HG03460 (cell line): ENCODE results near the gene CCNT2.
"Not testable (repeated sequence)": the region's sequence is repeated elsewhere in the genome, so short reads cannot be mapped to it uniquely, and the experiment has no call there.

Experiments
- ATAC-seq: cut with Tn5 transposase; IDR thresholded peaks from one replicate; pipeline ENCODE4 v1.9.1; 2021; ENCODE audit not compliant: unreplicated experiment

CCNT2 gene

GRCh38 chr2:134918526-134919340 is at the start of gene CCNT2:
Gene CCNT2, plus strand, starts transcription at chr2:134918822. Its CDS starts 33 bp downstream, at chr2:134918855.
- peak; percentile 75 for ATAC-seq

- ATAC-seq = no peak
Observed at GRCh38 chr2:134869946-134870736, 48.5 kb upstream of the CCNT2 start.

GRCh38 chr2:134873152-134873551 is 45.5 kb upstream of the CCNT2 start:
- no peak for ATAC-seq

- no peak for ATAC-seq
Observed at GRCh38 chr2:134875309-134875708, 43.3 kb upstream of the CCNT2 start.

- ATAC-seq = no peak
Observed at GRCh38 chr2:134882773-134883172, 35.8 kb upstream of the CCNT2 start.

- no peak for ATAC-seq
Observed at GRCh38 chr2:134883552-134884293, 34.9 kb upstream of the CCNT2 start.

GRCh38 chr2:134884435-134884834 is 34.2 kb upstream of the CCNT2 start:
- no peak for ATAC-seq

GRCh38 chr2:134892282-134893035 is 26.2 kb upstream of the CCNT2 start:
- ATAC-seq = no peak

GRCh38 chr2:134897932-134898331 is 20.7 kb upstream of the CCNT2 start:
- no peak for ATAC-seq

GRCh38 chr2:134899204-134899603 is 19.4 kb upstream of the CCNT2 start:
- ATAC-seq = no peak

GRCh38 chr2:134900151-134900550 is 18.5 kb upstream of the CCNT2 start:
- ATAC-seq = no peak

GRCh38 chr2:134903701-134904100 is 14.9 kb upstream of the CCNT2 start:
- ATAC-seq = not testable (repeated sequence)

GRCh38 chr2:134905168-134905567 is 13.5 kb upstream of the CCNT2 start:
- ATAC-seq = no peak

GRCh38 chr2:134906726-134907125 is 11.9 kb upstream of the CCNT2 start:
- ATAC-seq = no peak

GRCh38 chr2:134907441-134908116 is 11.0 kb upstream of the CCNT2 start:
- ATAC-seq = not testable (repeated sequence)

GRCh38 chr2:134910763-134911399 is 7.7 kb upstream of the CCNT2 start:
- ATAC-seq = no peak

- no peak for ATAC-seq
Observed at GRCh38 chr2:134911400-134911785, 7.2 kb upstream of the CCNT2 start.

- ATAC-seq = no peak
Observed at GRCh38 chr2:134912361-134912760, 6.3 kb upstream of the CCNT2 start.

- no peak for ATAC-seq
Observed at GRCh38 chr2:134917360-134917865, 1.2 kb upstream of the CCNT2 start.
